Stimulated activated CD4-positive, alpha-beta T cell treated with anti-CD3 and anti-CD28 coated beads, Interleukin-2, amount 100 ng/mL, for 24 hours (primary cell): ENCODE data around the gene SEMA4G.

Experiments
- DNase-seq, 2 donors: peaks; one replicate each; pipeline ENCODE4 v3.0.0-alpha.2; 2020

The SEMA4G gene

GRCh38 chr10:100970914-100971811 lies 1.9 kb downstream of the SEMA4G start:
- no peak for DNase-seq

GRCh38 chr10:100972115-100972903 lies 3.0 kb downstream of the SEMA4G start:
- DNase-seq = no peak

GRCh38 chr10:100972904-100973535 lies 3.7 kb downstream of the SEMA4G start:
- DNase-seq = no peak

GRCh38 chr10:100975397-100975796 lies 6.1 kb downstream of the SEMA4G start:
- DNase-seq = peak in 1 of 2 donors; percentile 1

GRCh38 chr10:100976906-100977305 lies 7.6 kb downstream of the SEMA4G start:
- DNase-seq = no peak

GRCh38 chr10:100977436-100977835 lies 8.1 kb downstream of the SEMA4G start:
- peak in 1 of 2 donors; percentile 4 for DNase-seq

GRCh38 chr10:100978121-100978900 lies 9.0 kb downstream of the SEMA4G start:
- peak in 1 of 2 donors; percentile 8 for DNase-seq

GRCh38 chr10:100978901-100979195 lies 9.5 kb downstream of the SEMA4G start:
- no peak for DNase-seq

- peak in 1 of 2 donors; percentile 1 for DNase-seq
Observed at GRCh38 chr10:100979791-100980272, 10.5 kb downstream of the SEMA4G start.

- peak in 1 of 2 donors; percentile 6 for DNase-seq
Observed at GRCh38 chr10:100980311-100980710, 11.0 kb downstream of the SEMA4G start.

- DNase-seq = peak in 1 of 2 donors; percentile 7
Observed at GRCh38 chr10:100980711-100981110, 11.4 kb downstream of the SEMA4G start.

GRCh38 chr10:100981178-100981772 lies 12.0 kb downstream of the SEMA4G start:
- DNase-seq = no peak

- DNase-seq = no peak
Observed at GRCh38 chr10:100982916-100983830, 13.9 kb downstream of the SEMA4G start.

GRCh38 chr10:100983868-100984671 lies 14.8 kb downstream of the SEMA4G start:
- no peak for DNase-seq

- no peak for DNase-seq
Observed at GRCh38 chr10:100984672-100985177, 15.4 kb downstream of the SEMA4G start.

GRCh38 chr10:100985336-100985735 lies 16.0 kb downstream of the SEMA4G start:
- no peak for DNase-seq

- DNase-seq = no peak
Observed at GRCh38 chr10:100986623-100986951, 17.3 kb downstream of the SEMA4G start.

- DNase-seq = peak; percentile 88 to 90
Observed at GRCh38 chr10:100986952-100987684, 17.8 kb downstream of the SEMA4G start, which contains the start of the genes MRPL43 and TWNK. TSS of gene MRPL43 (minus strand) at chr10:100987497. CDS start at chr10:100987443, 54 bp downstream. TSS of gene TWNK (plus strand) at chr10:100987543. CDS start at chr10:100988211, 668 bp downstream.

GRCh38 chr10:100987685-100988049 lies 18.4 kb downstream of the SEMA4G start:
- no peak for DNase-seq
